GM12891 (cell line): ENCODE data around the gene AAR2.

Source experiments
- DNase-seq: peaks from one replicate; pipeline ENCODE4 v3.0.0; 2011; ENCODE audit warnings: low spot score; ENCODE audit not compliant: insufficient read length
- FAIRE-seq: peaks from 2 replicates; lab custom pipeline; 2011; peaks lifted over from hg19 to GRCh38; lab: Jason Lieb, UNC
- PAX5 ChIP-seq: IDR thresholded peaks from 2 replicates; pipeline ENCODE4 v1.6.1; 2011; ENCODE audit warnings: low read length, moderate library complexity, mild to moderate bottlenecking; ENCODE audit not compliant: insufficient read depth, severe bottlenecking
- POLR2A ChIP-seq: IDR thresholded peaks from 2 replicates; pipeline ENCODE4 v1.6.1; 2011; ENCODE audit warnings: low read depth, low read length, control low read depth
- POLR2AphosphoS5 ChIP-seq: IDR thresholded peaks from 2 replicates; pipeline ENCODE4 v1.6.1; 2011; ENCODE audit warnings: low read depth, low read length, control low read depth
- POU2F2 ChIP-seq: IDR thresholded peaks from 2 replicates; pipeline ENCODE4 v1.6.1; 2011; ENCODE audit warnings: low read depth, mild to moderate bottlenecking, control low read depth, low read length, moderate library complexity
- SPI1 ChIP-seq: IDR thresholded peaks from 2 replicates; pipeline ENCODE4 v1.6.1; 2011; ENCODE audit warnings: low read depth, low read length, control low read depth
- TAF1 ChIP-seq: IDR thresholded peaks from 2 replicates; pipeline ENCODE4 v1.6.1; 2011; ENCODE audit warnings: low read depth, low read length, control low read depth

Gene AAR2

GRCh38 chr20:36205026-36205425 is 31.3 kb upstream of the AAR2 start:
- TF ChIP-seq PAX5, result no peak
- no peak for FAIRE-seq
- no peak for DNase-seq

GRCh38 chr20:36206068-36206467 is 30.2 kb upstream of the AAR2 start:
- FAIRE-seq (no peak), DNase-seq (no peak)
- TF ChIP-seq SPI1, result no peak
- no peak for TF ChIP-seq POU2F2
- TF ChIP-seq POLR2A, result no peak
- TF ChIP-seq POLR2AphosphoS5, result no peak
- no peak for TF ChIP-seq TAF1
- TF ChIP-seq PAX5, result no peak

GRCh38 chr20:36206641-36207040 is 29.6 kb upstream of the AAR2 start:
- FAIRE-seq, result no peak
- TF ChIP-seq POLR2AphosphoS5 (no peak), POLR2A (no peak), TAF1 (no peak), PAX5 (no peak), SPI1 (no peak), POU2F2 (no peak)
- no peak for DNase-seq

- no peak for TF ChIP-seq SPI1
- no peak for TF ChIP-seq PAX5
- no peak for TF ChIP-seq POU2F2
- TF ChIP-seq POLR2A, result no peak
- no peak for TF ChIP-seq POLR2AphosphoS5
- TF ChIP-seq TAF1, result no peak
- DNase-seq, result no peak
- no peak for FAIRE-seq
These were observed 28.7 kb upstream of the AAR2 start for GRCh38 chr20:36207602-36208001.

GRCh38 chr20:36208257-36208656 is 28.0 kb upstream of the AAR2 start:
- TF ChIP-seq SPI1 (no peak), POLR2A (no peak), POU2F2 (no peak), TAF1 (no peak), POLR2AphosphoS5 (no peak), PAX5 (no peak)
- DNase-seq (no peak), FAIRE-seq (no peak)

- TF ChIP-seq POLR2A (no peak), TAF1 (no peak), PAX5 (no peak), POLR2AphosphoS5 (no peak)
- no peak for FAIRE-seq
- DNase-seq, result no peak
These were observed 25.7 kb upstream of the AAR2 start for GRCh38 chr20:36210436-36211021.

- TF ChIP-seq POLR2A (no peak), POU2F2 (no peak), SPI1 (no peak)
- DNase-seq, result no peak
- no peak for FAIRE-seq
These were observed 22.9 kb upstream of the AAR2 start for GRCh38 chr20:36213362-36213761.

- DNase-seq, result peak; percentile 51
- FAIRE-seq, result peak; percentile 76
- TF ChIP-seq POLR2A, result no peak
- no peak for TF ChIP-seq TAF1
- TF ChIP-seq POLR2AphosphoS5, result no peak
These were observed 21.5 kb upstream of the AAR2 start for GRCh38 chr20:36214684-36215256.

- FAIRE-seq, result no peak
- TF ChIP-seq SPI1, result no peak
- no peak for TF ChIP-seq POLR2AphosphoS5
- TF ChIP-seq POU2F2, result no peak
- no peak for TF ChIP-seq TAF1
- no peak for TF ChIP-seq PAX5
- TF ChIP-seq POLR2A, result no peak
- DNase-seq, result no peak
These were observed 20.5 kb upstream of the AAR2 start for GRCh38 chr20:36215778-36216177.

GRCh38 chr20:36216314-36217025 is 19.8 kb upstream of the AAR2 start:
- DNase-seq (no peak), FAIRE-seq (no peak)
- TF ChIP-seq TAF1 (no peak), SPI1 (no peak), POLR2AphosphoS5 (no peak), POLR2A (no peak)

- TF ChIP-seq SPI1 (no peak), POLR2A (no peak), PAX5 (no peak), POLR2AphosphoS5 (no peak), POU2F2 (no peak), TAF1 (no peak)
- DNase-seq (no peak), FAIRE-seq (no peak)
These were observed 19.1 kb upstream of the AAR2 start for GRCh38 chr20:36217226-36217625.
